Measurements from ENCODE around the gene RRP1B. TPM values are rescaled to one million over a fixed set of nuclear protein-coding genes. Genes with fewer than 3 reads are reported as not detected.
A peak's percentile ranks its signal among the peaks of the same experiment; 100 is the strongest.
"Not testable (repeated sequence)": the region's sequence is repeated elsewhere in the genome, so short reads cannot be mapped to it uniquely, and the experiment has no call there.

The RRP1B gene
- polyA plus RNA-seq, 1 donor = 27.9 TPM

DNA sequence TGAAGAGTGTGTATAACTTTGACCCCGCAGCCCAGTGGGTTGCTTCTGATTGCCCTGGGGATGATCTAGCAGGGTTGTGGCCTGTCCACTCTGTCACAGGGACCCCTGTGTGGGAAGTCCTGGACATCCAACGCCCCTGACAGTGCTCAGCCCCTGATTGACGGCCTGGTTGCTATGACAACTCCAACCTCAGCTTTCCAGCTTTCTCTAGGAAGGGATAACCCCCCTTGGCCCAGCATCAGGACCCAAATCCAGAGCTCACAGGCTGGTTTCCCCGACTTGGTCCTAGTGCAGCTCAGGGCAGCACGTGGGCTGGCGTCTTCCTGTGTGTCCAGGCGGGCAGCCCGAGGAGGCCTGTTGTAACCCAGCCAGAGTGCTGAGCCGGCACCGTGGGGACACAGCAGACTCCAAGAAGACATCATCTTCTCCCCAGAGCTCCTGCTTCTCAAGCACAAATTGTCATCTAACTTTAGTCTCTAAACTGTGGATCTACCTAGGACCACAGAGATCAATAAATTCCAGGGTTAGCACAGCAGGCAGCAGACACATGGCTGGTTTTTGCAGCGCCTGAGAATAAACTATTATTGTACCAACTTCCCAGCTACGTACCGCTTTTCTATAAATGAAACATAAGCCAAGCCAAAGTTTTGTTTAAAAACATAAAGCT lies 40.7 kb downstream of the RRP1B start:
- DNase-seq = no peak

DNA sequence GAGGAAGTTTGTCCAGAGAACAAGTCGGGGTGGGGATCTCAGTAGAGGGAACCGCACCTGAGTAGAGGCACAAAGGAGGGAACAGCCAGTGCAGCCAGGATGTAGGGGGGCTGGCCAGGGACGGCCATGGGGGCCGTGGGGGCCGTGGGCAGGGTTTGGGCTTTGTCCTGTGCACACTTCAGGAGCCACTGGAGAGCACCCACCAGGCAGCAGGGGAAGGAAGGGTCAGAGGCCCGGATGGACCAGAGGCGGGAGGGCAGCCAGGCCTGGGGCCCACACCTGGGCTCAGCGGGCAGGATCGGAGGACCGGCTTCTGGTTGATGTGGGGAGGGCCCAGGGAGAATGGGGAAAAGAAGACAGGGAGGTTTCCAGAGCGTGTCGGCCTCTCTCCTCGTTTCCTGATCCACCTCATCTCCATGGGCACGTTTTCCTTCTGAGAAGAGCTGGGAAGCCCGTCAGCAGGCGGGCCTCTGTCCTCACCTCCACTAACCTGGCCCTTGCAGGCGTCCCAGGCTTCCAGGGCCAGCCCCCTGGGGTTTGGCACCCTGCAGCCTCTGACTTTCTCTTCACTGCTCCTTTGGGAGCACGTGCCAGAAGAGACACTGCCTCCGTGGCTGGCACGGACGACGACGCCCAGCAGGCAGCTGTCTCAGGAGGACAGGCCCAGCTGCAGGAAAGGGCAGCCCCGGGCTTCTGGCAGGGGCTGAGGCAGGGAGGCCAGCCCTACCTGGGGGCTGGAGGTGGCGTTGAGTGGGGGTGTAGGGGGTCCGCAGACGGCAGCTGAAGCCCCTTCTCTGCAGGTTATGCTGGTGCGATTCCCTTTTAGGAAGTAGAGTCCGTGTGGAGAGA lies 42.8 kb downstream of the RRP1B start:
- no peak for DNase-seq

DNA sequence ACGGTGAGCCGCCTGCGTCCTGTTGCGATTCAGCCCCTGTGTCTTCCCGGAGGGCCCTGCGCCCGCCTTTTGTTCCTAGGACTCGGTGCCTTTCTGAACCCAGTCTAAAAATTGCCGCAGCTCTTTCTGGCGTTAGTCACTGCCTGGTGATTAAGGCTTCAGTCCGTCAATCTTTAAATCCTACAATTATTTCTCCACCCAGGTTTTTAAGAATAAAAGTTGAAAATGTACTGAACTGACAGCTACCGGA lies 43.4 kb downstream of the RRP1B start:
- DNase-seq = no peak

DNA sequence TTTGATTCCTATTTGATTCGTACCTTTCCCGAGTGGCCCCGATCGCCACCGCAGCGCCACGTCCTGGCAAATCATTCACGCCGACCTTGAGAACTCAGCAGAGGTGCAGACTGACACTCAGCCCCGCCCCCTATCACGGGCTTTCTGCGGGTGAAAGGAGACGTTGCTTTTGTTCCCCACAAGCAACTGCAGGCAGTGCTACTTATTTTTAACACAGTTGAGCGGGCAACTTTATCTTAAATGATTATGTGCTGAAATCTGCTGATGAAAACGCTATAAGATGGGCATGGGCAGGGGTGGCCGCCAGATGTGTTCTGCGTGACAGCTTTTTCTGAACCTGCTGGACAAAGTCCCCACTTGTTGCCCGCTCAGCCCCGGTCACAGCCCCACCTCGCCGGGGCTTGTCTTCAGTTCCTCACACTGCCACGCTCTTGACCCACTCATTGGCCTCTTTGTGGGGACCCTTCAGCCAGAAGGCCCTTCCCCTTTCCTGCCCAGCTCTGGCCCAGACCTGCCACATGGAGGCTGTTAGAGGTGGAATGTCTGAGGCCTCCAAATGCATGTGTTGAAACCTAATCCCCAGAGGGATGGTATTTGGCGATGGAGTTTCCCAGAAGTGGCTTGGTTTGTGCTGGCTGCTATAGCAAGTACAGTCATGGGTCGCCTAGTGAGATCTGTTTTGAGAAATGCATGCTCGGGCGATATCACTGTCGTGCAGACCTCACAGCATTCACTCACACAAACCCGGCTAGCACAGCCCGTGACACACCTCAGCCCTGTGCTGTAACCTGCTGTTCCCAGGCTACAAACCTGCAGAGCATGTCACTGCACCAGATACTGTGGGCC lies 43.9 kb downstream of the RRP1B start:
- no peak for DNase-seq

DNA sequence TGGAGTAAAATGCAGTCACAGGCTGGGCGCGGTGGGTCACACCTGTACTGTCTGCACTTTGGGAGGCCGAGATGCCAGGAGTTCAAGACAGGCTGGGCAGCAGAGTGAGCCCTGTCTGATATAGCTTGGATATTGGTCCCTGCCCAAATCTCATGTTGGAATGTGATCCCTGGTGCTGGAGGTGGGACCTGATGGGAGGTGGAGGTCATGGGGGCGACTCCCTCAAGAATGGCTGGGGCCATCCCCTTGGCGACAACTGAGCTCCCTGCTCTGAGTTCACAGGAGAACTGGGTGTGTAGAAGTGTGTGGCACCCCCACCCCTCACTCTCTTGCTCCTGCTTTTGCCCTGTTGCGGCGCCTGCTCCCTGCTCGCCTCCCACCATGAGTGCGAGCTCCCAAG lies 48.1 kb downstream of the RRP1B start:
- DNase-seq = no peak

DNA sequence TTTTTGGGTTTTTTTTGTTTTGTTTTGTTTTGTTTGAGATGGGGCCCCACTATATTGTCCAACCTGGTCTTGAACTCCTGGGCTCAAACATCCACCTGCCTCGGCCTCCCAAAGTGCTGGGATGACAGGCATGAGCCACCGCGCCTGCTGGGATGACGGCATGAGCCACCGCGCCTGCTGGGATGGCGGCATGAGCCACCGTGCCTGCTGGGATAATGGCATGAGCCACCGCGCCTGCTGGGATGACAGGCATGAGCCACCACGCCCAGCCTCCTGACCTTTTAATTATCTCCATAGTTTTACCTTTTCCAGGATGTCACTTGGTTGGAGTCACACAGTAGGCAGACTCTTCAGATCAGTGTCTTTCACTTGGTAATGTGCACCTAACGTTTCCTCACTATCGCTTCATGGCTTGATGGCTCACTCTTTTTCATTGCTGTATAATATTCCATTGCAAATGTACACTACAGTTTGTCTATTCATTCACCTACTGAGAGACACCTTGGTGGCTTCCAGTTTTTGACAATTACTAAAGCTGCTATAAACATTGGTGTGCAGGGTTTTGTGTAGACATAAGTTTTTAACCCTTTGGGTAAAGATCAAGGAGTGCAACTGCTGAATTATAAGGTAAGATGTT lies 49.5 kb downstream of the RRP1B start:
- DNase-seq = no peak

DNA sequence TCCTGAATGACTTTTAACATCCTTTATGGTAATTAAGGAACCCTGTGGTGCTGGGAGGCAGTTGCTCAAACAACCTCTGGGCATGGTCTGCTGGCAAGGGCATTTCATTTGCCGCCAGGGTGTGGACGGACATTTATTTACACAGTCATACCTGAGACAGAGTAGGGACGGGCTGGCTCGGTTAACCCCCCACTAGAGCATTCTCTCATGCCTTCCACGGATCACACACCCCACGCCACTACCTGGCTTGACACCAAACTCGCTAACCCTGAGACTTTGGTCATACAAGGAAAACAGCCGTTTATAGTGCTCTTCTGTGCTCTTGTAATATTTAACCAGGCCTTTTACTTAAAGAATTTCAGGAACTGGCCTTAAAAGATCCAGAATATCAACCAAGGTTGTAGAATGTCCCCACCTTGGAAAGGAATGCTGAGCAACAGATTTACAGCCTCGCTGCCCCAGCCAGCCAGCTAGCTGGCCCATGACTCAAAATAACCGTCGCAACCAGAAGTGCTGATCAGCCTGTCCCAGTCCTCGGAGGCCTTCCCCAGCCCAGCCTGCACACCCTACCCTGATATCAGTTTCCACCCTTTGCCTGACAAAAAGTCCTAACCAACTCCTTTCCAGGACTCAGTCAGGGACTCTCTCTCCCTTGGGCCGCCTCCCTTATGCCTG lies 53.0 kb downstream of the RRP1B start:
- no peak for DNase-seq

DNA sequence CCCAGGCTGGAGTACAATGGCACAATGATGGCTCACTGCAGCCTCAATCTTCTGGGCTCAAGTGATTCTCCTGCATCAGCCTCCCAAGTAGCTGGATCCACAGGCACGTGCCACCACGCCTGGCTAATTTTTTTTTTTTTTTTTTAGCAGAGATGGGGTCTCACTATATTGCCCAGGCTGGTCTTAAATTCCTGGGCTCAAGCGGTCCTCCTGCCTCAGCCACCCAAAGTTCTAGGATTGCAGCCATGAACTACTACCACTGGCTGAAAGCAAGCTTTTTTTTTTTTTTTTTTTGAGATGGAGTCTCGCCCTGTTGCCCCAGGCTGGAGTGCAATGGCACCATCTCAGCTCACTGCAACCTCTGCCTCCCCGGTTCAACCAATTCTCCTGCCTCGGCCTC lies 53.8 kb downstream of the RRP1B start:
- not testable (repeated sequence) for DNase-seq

DNA sequence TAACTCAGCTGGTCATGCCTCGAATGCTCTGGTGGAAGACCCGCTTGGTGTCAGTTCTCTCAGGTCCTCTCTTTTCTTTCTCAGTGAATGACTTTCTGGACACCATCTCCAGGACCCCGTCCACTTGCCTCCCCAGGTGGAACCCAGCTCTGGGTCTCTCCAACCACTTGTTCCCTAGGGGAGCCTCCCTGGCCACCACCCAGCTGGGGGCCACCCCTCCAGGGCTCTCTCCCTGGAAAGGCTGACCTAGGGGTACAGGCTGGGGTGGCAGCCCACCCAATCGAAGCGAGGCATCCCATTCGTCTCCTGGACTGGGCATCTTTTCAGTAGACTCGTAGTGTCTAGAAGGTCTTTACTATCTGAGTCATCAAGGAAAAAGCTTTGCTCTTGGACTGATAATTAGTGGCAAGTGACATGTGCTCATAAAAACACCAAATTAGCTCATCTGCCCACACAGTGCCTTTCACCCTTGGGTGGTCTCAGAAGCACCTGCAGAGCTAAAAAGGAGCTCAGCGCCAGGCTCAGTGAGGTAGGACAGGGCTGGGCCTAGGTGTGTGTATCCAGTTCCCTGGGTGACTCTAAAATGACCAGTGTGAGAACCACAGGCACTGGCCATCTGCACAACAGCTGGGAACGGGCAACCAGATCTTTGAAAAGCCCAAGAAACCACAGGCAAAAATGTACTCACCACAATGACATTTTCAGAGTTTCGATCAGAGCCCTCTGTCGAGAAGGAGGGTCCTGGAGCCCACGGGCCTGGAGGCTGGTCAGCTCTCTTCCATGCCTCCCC lies 57.2 kb downstream of the RRP1B start:
- no peak for DNase-seq

DNA sequence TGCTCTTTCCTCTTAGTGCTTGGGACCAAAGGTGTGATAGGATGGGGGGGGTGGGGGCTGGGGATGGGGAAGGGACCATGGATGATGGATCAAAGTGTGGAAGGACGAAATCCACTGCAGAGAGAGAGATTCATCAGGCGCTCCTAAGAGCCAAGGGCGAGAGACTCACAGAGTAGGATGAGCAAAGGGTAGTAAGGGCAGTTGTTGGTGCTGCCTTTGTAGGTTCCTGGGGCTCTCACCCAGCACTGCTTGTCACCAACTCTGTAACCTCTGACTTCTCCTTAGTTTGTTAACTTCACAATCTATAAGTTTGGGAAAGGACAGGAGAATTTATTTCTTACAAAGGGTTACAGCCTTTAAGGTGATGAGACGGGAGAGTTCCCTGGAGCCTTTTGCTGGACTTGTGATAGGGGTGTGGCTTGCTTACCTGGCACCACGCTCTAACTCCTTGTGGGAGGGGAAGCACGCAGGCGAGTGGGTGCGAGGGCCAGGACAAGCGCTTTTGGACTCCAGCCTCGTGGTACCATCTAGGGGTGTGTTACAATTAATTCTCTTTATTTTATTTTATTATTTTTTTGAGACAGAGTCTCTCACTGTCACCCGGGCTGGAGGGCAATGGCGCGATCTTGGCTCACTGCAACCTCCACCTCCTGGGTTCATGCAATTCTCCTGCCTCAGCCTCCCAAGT lies 58.0 kb downstream of the RRP1B start:
- DNase-seq = no peak

DNA sequence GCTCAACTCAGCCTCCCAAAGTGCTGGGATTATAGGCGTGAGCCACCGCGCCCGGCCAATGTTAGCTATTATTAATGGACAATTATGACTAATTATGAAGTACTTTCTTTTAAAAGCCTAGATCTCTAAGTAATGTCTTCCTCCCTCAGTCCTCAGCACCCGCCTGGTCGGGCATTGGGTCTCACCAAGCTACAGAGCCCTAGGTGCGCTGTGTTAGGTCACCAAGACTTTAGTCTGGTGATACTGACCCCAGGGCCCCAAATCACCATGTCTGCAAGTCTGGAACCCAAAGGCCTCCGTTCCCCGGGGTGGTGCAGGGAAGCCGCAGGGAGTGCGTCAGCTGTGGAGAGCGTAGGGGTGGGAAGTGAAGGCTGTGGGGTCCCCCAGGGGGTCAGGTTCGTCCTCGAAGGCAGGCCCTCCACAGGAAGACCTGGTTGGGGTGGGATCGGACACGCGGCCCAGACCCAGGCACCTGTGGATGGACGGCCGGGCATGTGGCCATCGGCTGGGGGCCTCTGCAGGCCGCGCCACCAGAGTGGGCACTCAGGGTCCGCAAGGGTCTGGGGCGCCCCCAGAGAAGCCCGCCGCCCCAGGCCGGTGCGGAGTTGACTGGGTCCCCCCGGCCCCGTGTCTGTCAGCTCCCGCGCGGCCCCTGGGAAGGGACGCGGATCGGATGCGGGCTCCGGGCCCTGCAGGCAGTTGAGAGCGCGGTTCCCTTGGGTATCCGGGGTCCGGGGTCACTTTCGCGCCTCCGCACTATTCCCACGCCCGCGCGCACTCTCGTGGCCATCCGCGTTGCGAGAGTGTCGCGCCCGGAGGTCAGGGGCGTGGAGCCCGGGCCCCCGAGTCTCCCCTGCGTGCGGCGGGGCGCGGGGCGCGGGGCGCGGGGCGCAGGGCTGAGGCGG lies 58.9 kb downstream of the RRP1B start:
- no peak for DNase-seq

DNA sequence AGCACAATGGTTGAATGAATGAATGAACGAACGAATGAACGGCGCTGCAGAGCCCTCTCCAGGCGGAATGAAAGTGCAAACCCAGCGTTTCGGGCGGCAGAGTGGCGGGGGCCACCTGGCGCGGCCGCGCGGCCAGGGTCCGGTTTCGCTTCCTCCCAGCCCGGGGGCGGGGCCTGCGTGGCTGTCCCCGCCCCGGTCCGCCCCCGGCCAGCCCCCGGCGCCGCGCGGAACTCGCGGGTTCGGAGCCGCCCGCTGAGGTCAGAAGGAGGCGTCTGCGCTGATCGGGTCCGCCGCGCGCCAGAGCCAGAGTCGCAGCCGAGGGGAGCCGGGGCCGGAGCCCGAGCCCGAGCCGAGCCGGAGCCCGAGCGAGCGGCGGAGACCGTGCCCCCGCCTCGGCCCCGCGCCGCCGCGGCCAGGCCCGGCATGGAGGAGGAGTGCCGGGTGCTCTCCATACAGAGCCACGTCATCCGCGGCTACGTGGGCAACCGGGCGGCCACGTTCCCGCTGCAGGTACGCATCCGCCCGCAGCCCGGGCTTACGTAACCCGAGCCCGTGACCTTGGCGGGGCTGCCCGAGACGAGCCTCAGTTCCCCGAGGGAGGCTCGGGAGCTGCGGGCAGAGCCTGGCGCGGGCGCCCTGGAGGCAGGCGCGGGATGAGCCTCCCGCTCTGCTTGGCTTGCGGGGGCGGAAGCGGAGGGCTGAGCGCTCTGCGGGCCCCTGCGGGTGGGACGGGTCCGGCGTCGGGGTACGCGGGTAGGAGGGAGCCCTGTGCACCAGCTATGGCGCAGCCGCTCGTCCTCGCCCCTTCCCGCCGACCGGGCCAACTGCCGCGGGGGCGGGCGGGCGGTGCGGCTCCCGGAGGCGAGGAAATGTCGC lies 59.8 kb downstream of the RRP1B start, which contains the start of gene PDXK:
PDXK (plus strand) TSS at position 258 of the 876 bp plus-strand sequence; CDS start at position 424, 166 bp downstream.
- DNase-seq = peak; percentile 91

DNA sequence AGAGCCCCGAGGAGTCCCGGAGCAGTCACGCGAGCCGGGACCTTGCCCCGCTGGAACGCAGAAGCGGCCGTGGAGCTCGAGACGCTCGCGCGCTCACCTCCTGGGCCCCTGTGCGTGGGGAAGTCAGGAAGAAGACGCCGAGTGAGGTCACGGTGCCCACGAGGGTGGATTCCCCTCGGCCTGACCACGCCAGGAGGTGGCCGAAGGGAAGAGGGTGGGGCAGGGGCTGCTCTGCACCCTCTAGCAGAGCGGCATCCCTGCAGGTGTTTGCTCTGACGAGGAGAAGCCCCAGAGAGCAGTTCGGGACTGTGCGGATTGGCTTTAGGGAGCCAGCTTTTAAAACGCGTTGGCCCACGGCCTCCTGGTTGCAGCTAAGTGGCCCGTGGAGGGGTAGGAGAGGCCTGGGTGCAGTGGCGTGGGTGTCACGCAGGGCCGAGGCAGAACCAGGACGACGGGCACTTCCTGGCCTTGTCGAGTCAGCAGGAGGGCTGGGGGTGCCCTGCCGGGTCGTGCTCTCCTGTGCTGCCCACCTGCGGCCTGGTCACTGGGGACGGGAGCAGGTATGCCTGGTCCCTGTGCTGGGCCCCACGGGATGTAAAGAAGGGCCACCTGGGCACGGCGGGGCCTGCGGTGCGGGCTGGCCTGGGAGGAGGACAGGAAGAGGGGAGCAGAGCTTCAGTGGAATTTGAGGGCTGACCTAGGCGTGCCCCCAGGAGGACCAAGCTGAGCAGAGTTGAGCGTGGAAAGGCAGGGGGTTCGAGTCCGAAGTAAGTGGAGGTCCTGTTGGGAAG lies 60.6 kb downstream of the RRP1B start:
- DNase-seq = no peak

DNA sequence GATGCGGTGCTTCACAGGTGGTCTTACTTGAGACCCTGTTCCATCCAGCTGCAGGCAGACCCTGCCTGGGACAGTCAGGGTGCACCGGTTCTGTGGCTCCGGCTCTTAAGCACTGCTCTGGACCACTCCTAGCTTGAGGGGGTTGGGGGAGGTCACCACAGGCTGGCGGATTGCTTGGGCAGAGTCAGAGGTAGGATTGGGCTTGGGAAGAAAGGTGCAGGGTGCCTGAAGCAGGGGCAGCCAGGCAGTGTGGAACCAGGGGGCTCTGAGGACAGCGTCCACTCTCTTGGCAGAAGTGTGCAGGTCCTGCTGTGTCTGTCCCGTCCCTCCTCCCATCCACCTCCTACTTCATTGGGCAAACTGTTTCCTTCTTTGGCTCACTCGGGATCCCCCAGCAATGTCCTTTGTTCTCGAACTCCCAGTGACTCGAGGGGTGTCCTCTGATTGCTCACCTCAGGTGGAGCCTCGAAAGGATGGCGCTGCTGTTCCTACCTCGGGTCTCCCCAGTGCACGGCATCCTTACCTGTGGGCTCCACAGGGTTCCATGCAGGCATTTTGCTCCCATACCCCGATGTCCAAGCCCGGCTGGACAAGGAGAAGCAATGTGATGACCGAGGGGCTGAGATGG lies 61.3 kb downstream of the RRP1B start:
- DNase-seq = no peak

DNA sequence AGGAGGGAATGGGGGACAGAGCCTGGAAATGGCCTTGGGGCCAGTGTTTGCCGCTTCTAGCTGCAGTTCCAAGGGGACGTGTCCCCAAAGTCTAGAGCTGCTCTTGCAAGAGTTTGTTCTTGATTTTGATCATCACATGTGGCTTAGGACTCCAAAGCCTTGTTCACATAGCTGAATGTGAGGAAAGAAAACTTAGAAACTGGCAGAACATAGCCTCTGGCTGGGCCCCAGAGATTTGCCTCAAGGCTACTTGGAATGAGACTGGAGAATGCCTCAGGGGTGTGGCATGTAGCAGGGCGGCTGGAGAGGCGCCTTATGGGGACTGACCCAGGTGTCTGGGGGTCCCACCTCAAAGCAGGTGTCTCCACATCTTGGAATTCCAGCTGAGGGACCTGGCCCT lies 61.8 kb downstream of the RRP1B start:
- DNase-seq = no peak

DNA sequence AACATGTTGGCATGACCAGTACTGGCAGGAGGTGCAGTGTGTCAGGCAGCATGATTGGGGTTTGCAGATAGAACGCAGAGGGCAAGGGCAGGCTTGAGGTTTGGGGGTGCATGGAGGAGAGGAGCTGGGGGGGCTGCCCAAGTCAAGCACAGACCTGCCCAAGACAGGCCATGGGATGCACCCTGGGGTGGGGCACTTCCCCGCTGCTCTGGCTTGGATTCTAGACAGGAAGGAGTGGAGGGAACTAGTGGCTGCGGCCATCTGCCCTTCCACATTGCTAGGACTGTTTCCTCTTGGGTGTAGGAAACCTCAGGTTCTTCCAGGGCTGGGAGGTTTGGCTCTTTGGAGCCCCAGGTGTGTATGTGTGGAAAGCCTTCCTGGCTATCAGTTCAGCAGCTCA lies 62.6 kb downstream of the RRP1B start:
- no peak for DNase-seq

DNA sequence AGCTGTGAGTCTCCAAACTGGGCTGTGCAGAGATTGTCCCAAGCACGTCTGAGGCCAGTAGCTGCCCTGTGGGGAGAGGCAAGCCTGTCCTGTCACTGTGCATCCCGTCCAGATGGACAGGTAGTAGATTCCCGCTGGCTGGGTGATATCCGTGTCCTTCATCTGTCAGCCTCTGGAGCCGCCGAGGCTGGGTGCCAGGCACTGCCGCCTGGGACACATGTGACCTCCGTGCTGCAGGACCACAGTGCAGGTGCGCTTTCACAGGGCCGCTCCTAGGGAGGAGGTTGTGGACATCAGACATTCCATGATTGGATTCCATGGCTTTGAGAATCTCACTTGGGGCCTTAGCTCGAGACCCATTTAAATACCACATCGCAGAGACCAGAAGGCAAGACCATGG lies 64.3 kb downstream of the RRP1B start:
- no peak for DNase-seq
